Nephron progenitor cell (in vitro differentiated cells): ENCODE measurements around the gene SBNO2.

ENCODE experiments used
- DNase-seq: peaks from one replicate; pipeline ENCODE4 v3.0.0; 2021
- H3K27ac Mint-ChIP-seq: 2 replicates; pipeline ENCODE4 v1.8.0; 2021; ENCODE audit warnings: mild to moderate bottlenecking, moderate library complexity, mixed read lengths
- H3K27me3 Mint-ChIP-seq: 2 replicates; pipeline ENCODE4 v1.8.0; 2021; ENCODE audit warnings: mild to moderate bottlenecking, low read depth, mixed read lengths; ENCODE audit not compliant: poor library complexity
- H3K36me3 Mint-ChIP-seq: 2 replicates; pipeline ENCODE4 v1.8.0; 2021; ENCODE audit warnings: low read depth, mixed read lengths
- H3K4me1 Mint-ChIP-seq: 2 replicates; pipeline ENCODE4 v1.8.0; 2021; ENCODE audit warnings: mixed read lengths
- H3K4me3 Mint-ChIP-seq: 2 replicates; pipeline ENCODE4 v1.8.0; 2021; ENCODE audit warnings: mild to moderate bottlenecking, moderate library complexity, mixed read lengths
- H3K9me3 Mint-ChIP-seq: 2 replicates; pipeline ENCODE4 v1.8.0; 2021; ENCODE audit warnings: mild to moderate bottlenecking, moderate library complexity, mixed read lengths
- TF ChIP-seq, protein P1 (sequence below): fragments of 200-600 bp; sonication (generic); IDR thresholded peaks from 2 replicates; pipeline ENCODE4 v1.5.0; 2021; ENCODE audit warnings: antibody characterized with exemption

Gene SBNO2

DNA sequence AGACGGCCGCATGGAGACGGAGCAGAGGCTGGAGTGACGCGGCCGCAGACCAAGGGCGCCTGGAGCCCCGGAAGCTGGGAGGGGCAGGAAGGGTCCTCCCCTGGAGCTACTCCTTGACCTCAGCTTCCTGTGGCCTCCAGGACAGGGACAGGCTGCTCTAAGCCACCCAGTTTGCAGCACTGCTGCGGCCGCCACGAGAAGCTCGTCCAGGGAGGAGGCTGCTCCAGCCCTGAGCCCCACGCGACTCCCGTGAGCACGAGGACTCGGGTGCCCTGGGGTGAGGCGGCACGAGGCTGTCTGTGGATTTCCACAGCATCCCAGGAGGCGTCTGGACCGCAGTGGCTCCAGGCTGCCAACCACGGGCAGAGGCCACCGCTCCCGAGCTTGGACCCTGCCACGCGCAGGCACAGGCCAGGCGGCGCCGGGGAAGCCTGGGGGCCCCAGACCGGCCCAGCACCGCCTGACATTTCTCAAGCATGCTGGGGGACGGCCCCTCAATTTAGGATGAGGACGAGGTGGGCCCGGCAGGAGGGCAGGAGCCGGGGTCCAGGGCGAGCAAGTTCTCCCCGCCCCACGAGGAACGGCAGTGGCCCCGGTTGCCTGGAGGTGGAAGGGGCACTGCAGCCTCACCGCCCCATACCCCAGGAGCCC lies 10.7 kb downstream of the SBNO2 start:
- H3K4me1 Mint-ChIP-seq: peaks cover 39% of the 10 kb centered on the region
- no peaks in the 10 kb centered on the region for H3K36me3 Mint-ChIP-seq
- H3K4me3 Mint-ChIP-seq: no peak overlapping the region
- peak overlapping the region; percentile 91 for H3K27ac Mint-ChIP-seq
- DNase-seq: no peak
- no peaks in the 10 kb centered on the region for H3K27me3 Mint-ChIP-seq
- no peaks in the 10 kb centered on the region for H3K9me3 Mint-ChIP-seq
- TF ChIP-seq, protein P1, sequence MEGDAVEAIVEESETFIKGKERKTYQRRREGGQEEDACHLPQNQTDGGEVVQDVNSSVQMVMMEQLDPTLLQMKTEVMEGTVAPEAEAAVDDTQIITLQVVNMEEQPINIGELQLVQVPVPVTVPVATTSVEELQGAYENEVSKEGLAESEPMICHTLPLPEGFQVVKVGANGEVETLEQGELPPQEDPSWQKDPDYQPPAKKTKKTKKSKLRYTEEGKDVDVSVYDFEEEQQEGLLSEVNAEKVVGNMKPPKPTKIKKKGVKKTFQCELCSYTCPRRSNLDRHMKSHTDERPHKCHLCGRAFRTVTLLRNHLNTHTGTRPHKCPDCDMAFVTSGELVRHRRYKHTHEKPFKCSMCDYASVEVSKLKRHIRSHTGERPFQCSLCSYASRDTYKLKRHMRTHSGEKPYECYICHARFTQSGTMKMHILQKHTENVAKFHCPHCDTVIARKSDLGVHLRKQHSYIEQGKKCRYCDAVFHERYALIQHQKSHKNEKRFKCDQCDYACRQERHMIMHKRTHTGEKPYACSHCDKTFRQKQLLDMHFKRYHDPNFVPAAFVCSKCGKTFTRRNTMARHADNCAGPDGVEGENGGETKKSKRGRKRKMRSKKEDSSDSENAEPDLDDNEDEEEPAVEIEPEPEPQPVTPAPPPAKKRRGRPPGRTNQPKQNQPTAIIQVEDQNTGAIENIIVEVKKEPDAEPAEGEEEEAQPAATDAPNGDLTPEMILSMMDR: no peak

DNA sequence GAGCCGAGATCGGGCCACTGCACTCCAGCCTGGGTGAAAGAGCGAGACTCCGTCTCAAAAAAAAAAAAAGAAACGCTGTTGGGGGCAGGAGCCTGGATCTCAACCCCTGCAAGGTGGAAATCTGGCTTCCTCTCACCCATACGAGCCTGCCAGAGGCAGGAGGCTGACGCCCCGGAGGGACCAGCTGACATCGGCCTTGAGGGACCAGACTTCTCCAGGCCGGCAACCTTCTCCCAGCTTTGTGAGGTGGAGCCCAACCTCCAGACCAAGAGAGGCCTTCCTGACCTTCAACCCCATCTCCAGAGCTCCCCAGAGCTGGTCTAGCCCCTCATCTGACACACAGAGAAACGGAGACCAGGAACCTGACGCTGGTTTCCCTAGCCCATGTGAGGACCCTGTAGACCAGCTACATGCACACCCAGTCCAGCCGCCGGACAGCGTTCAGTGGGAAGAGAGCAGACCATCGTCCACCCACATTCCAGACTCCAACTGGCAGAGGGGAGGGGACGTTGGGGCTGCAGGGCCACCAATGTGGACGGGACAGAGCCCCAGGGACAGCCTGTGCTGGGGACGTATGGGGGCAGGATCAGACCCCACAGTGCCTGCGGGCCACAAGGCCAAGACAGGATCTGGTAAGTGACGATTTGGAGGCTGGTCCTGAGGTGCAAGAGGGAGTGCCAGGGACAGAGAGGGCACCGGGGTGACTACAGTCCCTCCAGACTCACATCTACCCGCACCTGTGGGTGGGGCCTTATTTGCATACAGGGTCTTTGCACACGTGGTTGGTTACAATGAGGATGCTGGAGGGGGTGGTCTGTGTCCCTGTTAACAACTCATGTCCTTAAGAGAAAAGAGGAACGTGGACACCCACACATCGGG lies 11.4 kb downstream of the SBNO2 start:
- Mint-ChIP-seq H3K9me3 (no peaks in the 10 kb centered on the region), H3K27ac (peak overlapping the region; percentile 91), H3K4me3 (no peak overlapping the region), H3K27me3 (no peaks in the 10 kb centered on the region), H3K4me1 (peaks cover 46% of the 10 kb centered on the region), H3K36me3 (no peaks in the 10 kb centered on the region)
- DNase-seq: no peak
- TF ChIP-seq, protein P1: no peak

DNA sequence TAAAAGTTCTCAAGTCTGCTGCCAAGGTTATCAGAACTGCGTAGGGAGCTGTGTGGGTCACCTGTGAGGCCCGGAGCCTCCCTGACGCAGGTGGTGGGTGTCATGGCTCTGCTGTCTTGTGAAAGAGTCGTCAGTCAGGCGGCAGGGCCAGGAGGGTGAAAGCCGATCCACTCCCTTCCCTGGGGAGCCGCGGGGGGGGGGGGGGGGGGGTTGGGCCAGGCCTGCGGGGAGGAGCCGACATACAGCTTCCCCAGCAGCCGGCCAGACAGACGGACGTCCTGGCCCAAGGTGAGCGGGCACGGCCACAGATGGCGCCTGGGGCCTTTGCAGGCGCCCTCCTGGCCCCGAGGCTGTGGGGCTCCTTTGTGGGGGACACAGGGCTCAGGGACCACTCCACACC lies 12.4 kb downstream of the SBNO2 start:
- Mint-ChIP-seq H3K4me1 (peaks cover 45% of the 10 kb centered on the region), H3K4me3 (no peak overlapping the region)

DNA sequence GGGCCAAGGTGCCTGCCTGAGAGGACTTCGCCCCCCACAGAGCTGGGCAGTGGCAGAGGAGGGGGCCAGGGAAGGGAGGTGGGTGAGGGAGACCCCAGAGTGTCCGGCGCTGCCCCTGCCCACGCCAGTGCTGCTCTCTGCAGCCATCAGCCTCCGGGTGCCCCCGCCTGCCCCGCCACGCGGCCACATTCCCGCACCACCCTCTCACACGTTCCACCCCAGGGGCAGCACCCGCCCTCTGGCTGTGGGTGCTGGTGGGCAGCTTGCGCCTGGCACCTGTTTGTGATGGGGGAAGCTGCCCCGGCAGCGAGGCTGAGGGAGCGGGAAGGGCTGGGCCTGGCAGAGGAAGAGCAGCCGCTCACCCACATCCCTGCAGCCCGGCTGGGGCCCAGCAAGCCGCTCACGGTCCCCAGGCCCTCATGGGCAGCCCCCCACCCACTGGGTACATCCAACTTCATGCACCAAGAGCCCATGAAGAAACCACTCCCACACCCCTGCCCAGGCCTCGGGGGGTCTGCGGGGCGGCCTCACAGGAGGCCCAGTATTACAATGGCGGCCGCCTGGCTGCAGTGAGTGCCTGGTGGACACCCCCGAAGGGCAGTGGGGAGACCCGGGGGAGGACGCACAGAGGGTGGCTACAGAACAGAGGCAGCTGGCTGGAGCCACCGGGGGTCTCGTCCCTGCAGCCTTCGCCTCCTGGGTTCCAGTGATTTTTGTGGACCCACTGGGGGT lies 14.0 kb downstream of the SBNO2 start:
- no peak for DNase-seq
- Mint-ChIP-seq H3K27ac (no peak overlapping the region), H3K4me1 (peaks cover 39% of the 10 kb centered on the region), H3K36me3 (no peaks in the 10 kb centered on the region), H3K27me3 (no peaks in the 10 kb centered on the region), H3K9me3 (no peaks in the 10 kb centered on the region), H3K4me3 (no peak overlapping the region)
- TF ChIP-seq, protein P1: no peak

More for the DNA sequence above, 12.4 kb downstream of the SBNO2 start:
- Mint-ChIP-seq H3K36me3 (no peaks in the 10 kb centered on the region), H3K27me3 (no peaks in the 10 kb centered on the region), H3K9me3 (no peaks in the 10 kb centered on the region), H3K27ac (peak overlapping the region; percentile 70)
- no peak for DNase-seq
- TF ChIP-seq, protein P1: no peak

DNA sequence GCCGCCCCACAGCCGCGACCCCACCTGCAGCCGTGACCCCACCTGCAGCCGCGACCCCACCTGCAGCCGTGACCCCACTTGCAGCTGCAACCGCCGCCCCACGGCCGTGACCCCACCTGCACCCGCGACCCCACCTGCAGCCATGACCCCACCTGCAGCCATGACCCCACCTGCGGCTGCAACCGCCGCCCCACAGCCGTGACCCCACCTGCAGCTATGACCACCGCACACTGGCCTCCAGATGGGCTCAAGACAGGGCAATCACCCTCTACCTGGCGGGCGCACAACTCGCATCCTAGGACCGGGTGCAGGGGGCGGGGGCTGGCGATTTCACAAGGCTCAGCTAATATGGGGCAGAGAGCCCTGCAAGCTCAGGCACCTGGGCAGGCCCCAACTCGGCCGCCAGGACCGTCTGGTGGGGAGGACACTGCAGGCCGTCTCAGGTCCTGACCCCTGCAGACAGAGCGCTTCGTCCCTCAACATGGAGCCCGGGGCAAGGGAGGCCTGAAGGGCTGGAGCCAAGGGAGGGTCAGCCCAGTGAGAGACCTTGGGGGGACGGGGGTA lies 15.1 kb downstream of the SBNO2 start:
- no peaks in the 10 kb centered on the region for H3K9me3 Mint-ChIP-seq
- no peaks in the 10 kb centered on the region for H3K27me3 Mint-ChIP-seq
- H3K27ac Mint-ChIP-seq: no peak overlapping the region
- TF ChIP-seq, protein P1: no peak
- no peak for DNase-seq
- no peaks in the 10 kb centered on the region for H3K36me3 Mint-ChIP-seq
- H3K4me3 Mint-ChIP-seq: no peak overlapping the region
- peaks cover 37% of the 10 kb centered on the region for H3K4me1 Mint-ChIP-seq
